ENCODE data around the gene GINS3. TPM values are rescaled to one million over a fixed set of nuclear protein-coding genes. Genes with fewer than 3 reads are reported as not detected.
A peak's percentile ranks its signal among the peaks of the same experiment; 100 is the strongest.

Gene GINS3
- total RNA-seq = 21.0 and 22.2 TPM in 2 replicates

DNA sequence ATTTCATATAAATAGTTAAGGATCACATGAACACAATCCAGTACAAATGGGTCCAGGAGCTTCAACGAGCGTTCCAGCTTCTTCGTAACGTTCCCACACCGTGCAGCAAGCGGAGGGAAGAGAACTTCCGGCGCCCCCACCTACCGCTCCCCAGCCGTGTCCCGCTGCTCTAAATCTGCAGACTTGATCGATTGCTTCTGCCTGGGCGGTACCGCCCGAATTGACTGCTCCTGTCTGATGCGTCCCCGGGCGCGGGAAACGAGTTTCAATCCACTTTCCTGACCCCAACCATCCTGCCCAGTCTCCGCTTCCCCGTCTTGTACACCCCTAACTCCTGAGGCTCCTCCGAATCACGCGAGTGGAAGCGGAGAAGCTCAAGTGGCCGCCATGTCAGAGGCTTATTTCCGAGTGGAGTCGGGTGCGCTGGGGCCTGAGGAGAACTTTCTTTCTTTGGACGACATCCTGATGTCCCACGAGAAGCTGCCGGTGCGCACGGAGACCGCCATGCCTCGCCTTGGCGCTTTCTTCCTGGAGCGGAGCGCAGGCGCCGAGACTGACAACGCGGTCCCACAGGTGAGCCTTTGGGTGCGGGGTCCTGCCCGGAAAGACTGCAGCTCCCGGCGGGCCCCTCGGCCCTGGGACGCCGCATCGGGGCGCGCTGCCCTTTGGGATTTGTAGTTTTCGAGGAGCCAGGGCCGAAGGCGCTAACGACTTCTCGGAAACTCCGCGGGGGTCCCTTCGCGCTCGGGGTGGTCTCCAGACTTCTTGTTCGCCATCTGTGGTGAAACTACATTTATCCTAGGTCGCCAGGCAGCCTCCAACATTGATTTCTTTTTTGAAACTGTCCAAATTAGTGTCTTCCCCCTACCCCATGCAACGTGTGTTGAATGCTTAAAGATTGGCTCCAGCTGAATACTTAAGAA is at the start of gene GINS3:
Gene GINS3 (plus strand): TSS at position 257 of the 923 bp plus-strand sequence. CDS start 131 bp downstream, at position 388.
- peak within 1 kb of the TSS; percentile 96 for H3K27ac Mint-ChIP-seq
- H3K4me1 Mint-ChIP-seq (ENCODE audit: low read depth) = peaks cover 13% of the 10 kb centered on the region
- H3K27me3 Mint-ChIP-seq (ENCODE audit: low read depth) = peaks cover 22% of the 10 kb centered on the region
- peaks cover 5% of the 10 kb centered on the region for H3K9me3 Mint-ChIP-seq
- peak; percentile 83 for DNase-seq (ENCODE audit: low spot score)
- intact Hi-C loops (cut with micrococcal nuclease) = loop anchor here (1.0 to 5.0 kb wide), 6 partner anchors 55 to 292 kb away; partner anchors contain the start of gene SLC38A7
- peaks cover 24% of the 10 kb centered on the region for H3K36me3 Mint-ChIP-seq (ENCODE audit: low read depth)
- H3K4me3 Mint-ChIP-seq (ENCODE audit: low read depth) = peak within 1 kb of the TSS; percentile 99

DNA sequence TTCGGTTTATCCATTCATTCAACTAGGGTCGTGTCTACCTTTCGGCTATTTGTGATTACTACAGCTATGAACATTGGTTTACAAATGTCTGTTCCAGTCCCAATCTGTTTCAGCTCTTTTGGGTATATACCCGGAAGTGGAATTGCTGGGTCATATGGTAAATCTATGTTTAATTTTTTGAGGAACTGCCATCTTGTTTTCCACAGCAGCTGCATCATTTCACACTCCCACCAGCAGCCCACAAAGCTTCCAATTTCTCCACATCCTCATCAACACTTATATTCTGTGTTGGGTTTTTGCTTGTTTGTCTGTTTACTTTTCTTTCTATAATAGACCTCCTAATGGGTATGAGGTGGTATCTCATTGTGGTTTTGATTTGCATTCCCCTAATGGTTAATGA is 48.7 kb upstream of the GINS3 start:
- peaks cover 19% of the 10 kb centered on the region for H3K27me3 Mint-ChIP-seq (ENCODE audit: low read depth)
- no peaks in the 10 kb centered on the region for H3K9me3 Mint-ChIP-seq
- H3K27ac Mint-ChIP-seq = no peak overlapping the region
- no peak for DNase-seq (ENCODE audit: low spot score)
- intact Hi-C loops (cut with micrococcal nuclease) = no loop called here
- no peaks in the 10 kb centered on the region for H3K36me3 Mint-ChIP-seq (ENCODE audit: low read depth)
- peaks cover 3% of the 10 kb centered on the region for H3K4me1 Mint-ChIP-seq (ENCODE audit: low read depth)
- H3K4me3 Mint-ChIP-seq (ENCODE audit: low read depth) = no peak overlapping the region

DNA sequence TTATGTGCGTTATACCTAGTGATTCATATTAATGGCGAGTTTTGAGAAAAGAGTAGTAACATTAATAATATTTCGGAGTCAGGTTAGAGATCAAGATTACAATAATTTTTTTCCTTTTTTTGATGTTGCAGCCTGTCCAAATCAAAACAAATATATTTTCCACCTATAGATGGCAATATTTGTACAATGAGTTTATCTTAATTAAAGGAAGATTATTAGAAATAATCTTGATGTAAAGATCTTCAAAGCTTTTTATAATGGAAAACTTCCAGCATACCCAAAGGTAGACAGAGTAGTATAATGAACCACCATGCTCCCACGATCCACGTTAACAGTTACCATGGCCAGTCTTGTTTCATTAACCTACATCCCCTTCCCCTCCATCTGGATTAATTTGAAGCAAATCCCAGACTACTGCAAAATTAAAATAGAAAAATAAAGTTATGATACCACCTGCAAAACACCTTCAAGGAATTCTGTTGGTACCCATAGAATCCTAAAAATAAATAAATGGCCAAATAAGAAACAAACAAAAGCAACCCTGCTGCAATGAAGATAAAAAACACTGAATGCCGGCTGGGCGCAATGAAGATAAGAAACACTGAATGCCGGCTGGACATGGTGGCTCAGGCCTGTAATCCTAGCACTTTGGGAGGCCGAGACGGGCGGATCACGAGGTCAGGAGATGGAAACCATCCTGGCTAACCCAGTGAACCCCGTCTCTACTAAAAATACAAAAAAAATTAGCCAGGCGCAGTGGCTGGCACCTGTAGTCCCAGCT is 46.5 kb upstream of the GINS3 start:
- Mint-ChIP-seq H3K36me3 (ENCODE audit: low read depth) (no peaks in the 10 kb centered on the region), H3K4me3 (ENCODE audit: low read depth) (no peak overlapping the region), H3K27ac (no peak overlapping the region), H3K4me1 (ENCODE audit: low read depth) (peaks cover 3% of the 10 kb centered on the region), H3K9me3 (no peaks in the 10 kb centered on the region), H3K27me3 (ENCODE audit: low read depth) (peaks cover 23% of the 10 kb centered on the region)
- intact Hi-C loops (cut with micrococcal nuclease) = no loop called here
- DNase-seq (ENCODE audit: low spot score) = no peak

DNA sequence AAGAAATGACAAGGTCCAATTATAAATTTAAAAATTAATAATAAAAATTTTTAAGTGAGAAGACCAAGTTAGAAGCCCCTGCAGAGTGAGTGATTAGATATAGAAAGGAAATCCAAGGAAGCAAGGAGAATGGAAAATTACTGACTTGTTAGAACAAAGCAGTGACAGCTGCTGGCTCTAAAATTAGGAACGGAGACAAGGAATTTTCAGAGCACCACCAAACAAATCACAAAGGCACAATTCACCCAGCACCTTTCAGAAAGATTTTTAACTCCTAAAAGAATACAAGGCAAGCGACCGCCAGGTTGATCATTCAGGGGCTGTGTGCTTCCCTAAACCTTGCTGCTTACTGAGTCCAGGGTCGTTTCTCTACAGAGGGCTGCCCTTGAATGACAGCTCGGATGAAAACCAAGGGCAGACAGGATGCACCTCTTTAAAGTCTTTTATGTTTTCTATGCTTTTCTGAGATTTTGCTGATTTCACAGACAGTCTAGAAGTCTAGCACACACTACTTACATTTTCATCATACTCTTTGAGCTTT is 45.4 kb upstream of the GINS3 start:
- Mint-ChIP-seq H3K27me3 (ENCODE audit: low read depth) (peaks cover 25% of the 10 kb centered on the region), H3K9me3 (no peaks in the 10 kb centered on the region), H3K27ac (no peak overlapping the region), H3K36me3 (ENCODE audit: low read depth) (no peaks in the 10 kb centered on the region), H3K4me3 (ENCODE audit: low read depth) (no peak overlapping the region), H3K4me1 (ENCODE audit: low read depth) (peaks cover 3% of the 10 kb centered on the region)
- intact Hi-C loops (cut with micrococcal nuclease) = no loop called here
- no peak for DNase-seq (ENCODE audit: low spot score)

GRCh38 chr16:58348986-58349385 is 43.3 kb upstream of the GINS3 start:
- DNase-seq (ENCODE audit: low spot score) = no peak
- peaks cover 3% of the 10 kb centered on the region for H3K4me1 Mint-ChIP-seq (ENCODE audit: low read depth)
- no peak overlapping the region for H3K4me3 Mint-ChIP-seq (ENCODE audit: low read depth)
- intact Hi-C loops (cut with micrococcal nuclease) = no loop called here
- H3K36me3 Mint-ChIP-seq (ENCODE audit: low read depth) = no peaks in the 10 kb centered on the region
- no peaks in the 10 kb centered on the region for H3K9me3 Mint-ChIP-seq
- H3K27ac Mint-ChIP-seq = no peak overlapping the region
- H3K27me3 Mint-ChIP-seq (ENCODE audit: low read depth) = peaks cover 18% of the 10 kb centered on the region

- no peaks in the 10 kb centered on the region for H3K9me3 Mint-ChIP-seq
- H3K27ac Mint-ChIP-seq = no peak overlapping the region
- intact Hi-C loops (cut with micrococcal nuclease) = no loop called here
- H3K4me1 Mint-ChIP-seq (ENCODE audit: low read depth) = no peaks in the 10 kb centered on the region
- H3K27me3 Mint-ChIP-seq (ENCODE audit: low read depth) = peaks cover 22% of the 10 kb centered on the region
- no peak overlapping the region for H3K4me3 Mint-ChIP-seq (ENCODE audit: low read depth)
- DNase-seq (ENCODE audit: low spot score) = no peak
- no peaks in the 10 kb centered on the region for H3K36me3 Mint-ChIP-seq (ENCODE audit: low read depth)
These were observed 39.6 kb upstream of the GINS3 start for GRCh38 chr16:58352690-58353089.

DNA sequence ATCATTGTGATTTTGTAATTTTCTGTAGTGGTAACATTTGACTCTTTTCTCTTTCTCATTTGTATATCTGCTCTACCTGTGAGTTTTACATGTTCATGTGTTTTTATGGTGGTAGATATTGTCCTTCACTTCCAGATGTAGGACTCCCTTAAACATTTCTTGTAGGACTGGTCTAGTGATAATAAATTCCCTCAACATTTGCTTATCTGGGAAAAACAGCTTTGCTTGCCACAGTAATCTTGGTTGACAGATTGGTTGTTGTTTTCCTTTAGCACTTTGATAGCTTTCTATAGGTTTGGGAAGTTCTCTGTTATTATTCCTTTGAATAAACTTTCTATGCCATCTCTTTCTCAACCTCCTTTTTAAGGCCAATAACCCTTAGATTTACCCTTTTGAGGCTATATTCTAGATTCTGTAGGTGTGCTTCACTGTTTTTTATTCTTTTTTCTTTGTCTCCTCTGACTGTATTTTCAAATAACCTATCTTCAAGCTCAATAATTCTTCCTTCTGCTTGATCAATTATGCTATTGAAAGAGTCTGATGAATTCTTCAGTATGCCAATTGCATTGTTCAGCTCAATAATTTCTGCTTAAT is 32.1 kb upstream of the GINS3 start:
- intact Hi-C loops (cut with micrococcal nuclease) = no loop called here
- no peak for DNase-seq (ENCODE audit: low spot score)
- Mint-ChIP-seq H3K4me1 (ENCODE audit: low read depth) (no peaks in the 10 kb centered on the region), H3K36me3 (ENCODE audit: low read depth) (no peaks in the 10 kb centered on the region), H3K4me3 (ENCODE audit: low read depth) (no peak overlapping the region), H3K27ac (no peak overlapping the region), H3K9me3 (peaks cover 23% of the 10 kb centered on the region), H3K27me3 (ENCODE audit: low read depth) (peaks cover 13% of the 10 kb centered on the region)

- H3K4me3 Mint-ChIP-seq (ENCODE audit: low read depth) = no peak overlapping the region
- no peak for DNase-seq (ENCODE audit: low spot score)
- H3K27ac Mint-ChIP-seq = no peak overlapping the region
- peaks cover 11% of the 10 kb centered on the region for H3K27me3 Mint-ChIP-seq (ENCODE audit: low read depth)
- H3K4me1 Mint-ChIP-seq (ENCODE audit: low read depth) = no peaks in the 10 kb centered on the region
- peaks cover 23% of the 10 kb centered on the region for H3K9me3 Mint-ChIP-seq
- intact Hi-C loops (cut with micrococcal nuclease) = no loop called here
- no peaks in the 10 kb centered on the region for H3K36me3 Mint-ChIP-seq (ENCODE audit: low read depth)
These were observed 30.5 kb upstream of the GINS3 start for GRCh38 chr16:58361726-58362125.

- DNase-seq (ENCODE audit: low spot score) = no peak
- H3K4me1 Mint-ChIP-seq (ENCODE audit: low read depth) = no peaks in the 10 kb centered on the region
- H3K9me3 Mint-ChIP-seq = peaks cover 18% of the 10 kb centered on the region
- H3K27ac Mint-ChIP-seq = no peak overlapping the region
- no peaks in the 10 kb centered on the region for H3K36me3 Mint-ChIP-seq (ENCODE audit: low read depth)
- peaks cover 9% of the 10 kb centered on the region for H3K27me3 Mint-ChIP-seq (ENCODE audit: low read depth)
- no peak overlapping the region for H3K4me3 Mint-ChIP-seq (ENCODE audit: low read depth)
- intact Hi-C loops (cut with micrococcal nuclease) = no loop called here
These were observed 28.4 kb upstream of the GINS3 start for GRCh38 chr16:58363746-58364393.

DNA sequence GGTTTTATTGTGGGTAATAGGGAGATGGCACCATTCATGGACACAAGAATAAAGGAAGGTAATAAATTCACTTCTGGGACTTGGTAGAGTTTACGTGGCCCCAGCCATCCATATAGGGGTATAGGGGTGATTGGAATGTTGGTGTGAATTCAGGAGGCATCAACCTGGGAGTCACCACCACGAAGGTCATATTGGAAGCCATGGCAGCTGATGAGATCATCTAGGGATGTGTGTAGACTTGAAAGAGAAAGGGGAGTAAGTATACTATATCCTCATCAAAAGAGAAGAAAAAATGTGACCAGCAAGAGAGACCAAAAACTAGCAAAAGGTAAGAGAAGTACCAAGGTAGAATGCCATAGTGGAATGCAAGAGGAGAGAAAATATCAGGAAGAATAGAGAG is 26.6 kb upstream of the GINS3 start:
- intact Hi-C loops (cut with micrococcal nuclease) = no loop called here
- DNase-seq (ENCODE audit: low spot score) = no peak
- Mint-ChIP-seq H3K9me3 (peaks cover 5% of the 10 kb centered on the region), H3K4me1 (ENCODE audit: low read depth) (no peaks in the 10 kb centered on the region), H3K36me3 (ENCODE audit: low read depth) (no peaks in the 10 kb centered on the region), H3K4me3 (ENCODE audit: low read depth) (no peak overlapping the region), H3K27ac (no peak overlapping the region), H3K27me3 (ENCODE audit: low read depth) (peaks cover 7% of the 10 kb centered on the region)

DNA sequence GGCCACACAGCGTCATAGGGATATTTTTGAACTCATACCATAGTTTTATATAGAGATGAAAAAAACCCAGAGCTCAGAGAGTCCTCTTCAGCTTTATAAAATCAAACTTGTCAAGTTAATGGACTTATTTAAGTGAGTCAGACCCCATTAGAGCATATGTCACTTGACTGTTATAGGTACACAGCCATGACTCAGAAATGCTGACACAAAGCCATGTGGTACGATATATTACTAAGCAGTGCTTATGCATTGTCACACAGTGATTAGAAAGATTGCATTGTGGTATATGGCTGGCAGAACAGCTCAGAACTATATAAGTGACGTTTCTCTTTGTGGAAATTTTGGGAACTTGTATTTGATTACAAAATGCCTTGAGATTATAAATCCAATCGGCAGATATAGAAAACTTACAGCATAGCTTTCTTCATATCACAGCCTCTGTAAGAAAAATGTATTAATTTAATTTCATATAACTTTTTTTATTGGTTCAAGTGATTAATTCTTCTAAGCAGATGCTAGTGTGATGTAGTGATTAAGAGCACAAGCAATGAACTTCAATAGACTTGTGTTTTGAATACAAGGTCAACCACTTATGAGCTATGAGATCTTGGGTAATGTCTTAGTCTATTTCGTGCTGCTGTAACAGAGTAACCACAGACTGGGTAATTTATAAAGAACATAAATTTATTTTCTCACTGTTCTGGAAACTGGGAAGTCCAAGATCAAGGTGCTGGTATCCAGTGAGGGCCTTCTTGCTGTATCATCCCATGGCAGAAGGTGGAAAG is 25.8 kb upstream of the GINS3 start:
- Mint-ChIP-seq H3K27ac (no peak overlapping the region), H3K36me3 (ENCODE audit: low read depth) (no peaks in the 10 kb centered on the region)

More for the DNA sequence above, 25.8 kb upstream of the GINS3 start:
- no peak for DNase-seq (ENCODE audit: low spot score)
- Mint-ChIP-seq H3K9me3 (no peaks in the 10 kb centered on the region), H3K4me3 (ENCODE audit: low read depth) (no peak overlapping the region), H3K4me1 (ENCODE audit: low read depth) (no peaks in the 10 kb centered on the region), H3K27me3 (ENCODE audit: low read depth) (peaks cover 7% of the 10 kb centered on the region)
- intact Hi-C loops (cut with micrococcal nuclease) = no loop called here

All from activated T-helper 2 cell treated with anti-CD3 and anti-CD28 coated beads, Interferon-gamma antibody, Interleukin-2, Interleukin-4, amounts not matched to agents 10 μg/mL and 5 μg/mL and 100 μg/mL, durations not matched to agents 14 hours and 24 hours and 36 hours (primary cell).